ENCODE results near the gene CHMP3.

- TF ChIP-seq NFYB (CRISPR knock-in tag; IDR thresholded peaks at IDR 0.05): no peak
- TF ChIP-seq, protein P1, sequence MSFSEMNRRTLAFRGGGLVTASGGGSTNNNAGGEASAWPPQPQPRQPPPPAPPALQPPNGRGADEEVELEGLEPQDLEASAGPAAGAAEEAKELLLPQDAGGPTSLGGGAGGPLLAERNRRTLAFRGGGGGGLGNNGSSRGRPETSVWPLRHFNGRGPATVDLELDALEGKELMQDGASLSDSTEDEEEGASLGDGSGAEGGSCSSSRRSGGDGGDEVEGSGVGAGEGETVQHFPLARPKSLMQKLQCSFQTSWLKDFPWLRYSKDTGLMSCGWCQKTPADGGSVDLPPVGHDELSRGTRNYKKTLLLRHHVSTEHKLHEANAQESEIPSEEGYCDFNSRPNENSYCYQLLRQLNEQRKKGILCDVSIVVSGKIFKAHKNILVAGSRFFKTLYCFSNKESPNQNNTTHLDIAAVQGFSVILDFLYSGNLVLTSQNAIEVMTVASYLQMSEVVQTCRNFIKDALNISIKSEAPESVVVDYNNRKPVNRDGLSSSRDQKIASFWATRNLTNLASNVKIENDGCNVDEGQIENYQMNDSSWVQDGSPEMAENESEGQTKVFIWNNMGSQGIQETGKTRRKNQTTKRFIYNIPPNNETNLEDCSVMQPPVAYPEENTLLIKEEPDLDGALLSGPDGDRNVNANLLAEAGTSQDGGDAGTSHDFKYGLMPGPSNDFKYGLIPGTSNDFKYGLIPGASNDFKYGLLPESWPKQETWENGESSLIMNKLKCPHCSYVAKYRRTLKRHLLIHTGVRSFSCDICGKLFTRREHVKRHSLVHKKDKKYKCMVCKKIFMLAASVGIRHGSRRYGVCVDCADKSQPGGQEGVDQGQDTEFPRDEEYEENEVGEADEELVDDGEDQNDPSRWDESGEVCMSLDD (CRISPR knock-in tag; IDR thresholded peaks at IDR 0.05; ENCODE audit: borderline replicate concordance): no peak
- TF ChIP-seq GATA4 (IDR thresholded peaks at IDR 0.05; ENCODE audit: borderline replicate concordance, low read depth): no peak
Observed at GRCh38 chr2:86525421-86526340, 37.6 kb downstream of the CHMP3 start.

Data from HepG2 (cell line).